HCT116 (cell line): ENCODE results near the gene GFY. TPM values are rescaled to one million over a fixed set of nuclear protein-coding genes. Genes with fewer than 3 reads are reported as not detected.

Source experiments
- ATAC-seq: fragments of 200-7000 bp; cut with Tn5 transposase; 2 replicates; pipeline ENCODE4 v1.9.1; 2020; ENCODE audit warnings: mild to moderate bottlenecking, moderate library complexity
- BruUV-seq: library from RNA; stranded (reverse); fragments of 400-500 nt; replicated peaks from 2 replicates; lab custom pipeline; 2021; lab: Mats Ljungman, UMichigan
- CTCF ChIA-PET: fragments of 300-600 bp; sonication (Branson Sonifier 250); formaldehyde crosslinking; loops from one replicate; lab custom pipeline; 2021; ENCODE audit warnings: antibody characterized with exemption; lab: Charles Lee
- POLR2A ChIA-PET: fragments of 300-600, 350-600 bp; sonication (Branson Sonifier 250); formaldehyde crosslinking; loops from one replicate; lab custom pipeline; 2021; ENCODE audit warnings: antibody characterized with exemption; lab: Charles Lee
- RAD21 ChIA-PET, 2 experiments: fragments of 300-600 bp; sonication (Branson Sonifier 250); formaldehyde crosslinking; loops; one replicate each; lab custom pipeline; 2023; ENCODE audit warnings: low total read pairs in 2 of 2; ENCODE audit not compliant: uncharacterized antibody in 2 of 2, unreplicated experiment in 2 of 2, low non-redundant PET in 1 of 2; lab: Charles Lee
- DNase-seq: peaks from one replicate; pipeline ENCODE4 v3.0.0-alpha.2; 2010; ENCODE audit warnings: low read depth, low spot score
- H2AFZ ChIP-seq: fragments of 200-600 bp; shearing (Covaris generic), sonication (generic); 2 replicates; pipeline ENCODE4 v1.6.1; 2017; ENCODE audit warnings: low read depth, mixed run types, mixed read lengths, antibody characterized with exemption, low read length; ENCODE audit not compliant: poor library complexity, severe bottlenecking
- H3K27ac ChIP-seq: 2 replicates; pipeline ENCODE4 v1.5.1; 2012; ENCODE audit warnings: low read depth, low read length
- H3K27me3 ChIP-seq: fragments of 200-600 bp; sonication (generic); 2 replicates; pipeline ENCODE4 v1.6.1; 2016; ENCODE audit warnings: mixed run types, low read length, mixed read lengths; ENCODE audit not compliant: insufficient read depth
- H3K36me3 ChIP-seq, 2 experiments: fragments of 200-500 bp in 1 of 2; fragments of 200-600 bp in 1 of 2; sonication (Bioruptor generic) in 1 of 2; sonication (generic) in 1 of 2; 2 replicates each; pipeline versions ENCODE4 v1.5.1 to v1.6.1; 2014 to 2016; ENCODE audit warnings: low read length in 2 of 2, inconsistent platforms in 1 of 2, mixed read lengths in 1 of 2, mixed run types in 1 of 2; ENCODE audit not compliant: insufficient read depth in 2 of 2, control insufficient read depth in 1 of 2
- H3K4me1 ChIP-seq, 2 experiments: fragments of 200-600 bp in 1 of 2; sonication (generic) in 1 of 2; 2 replicates each; pipeline versions ENCODE4 v1.5.1 to v1.6.1; 2012 to 2017; ENCODE audit warnings: low read length in 2 of 2, inconsistent platforms in 1 of 2, mild to moderate bottlenecking in 1 of 2, mixed read lengths in 1 of 2, mixed run types in 1 of 2, moderate library complexity in 1 of 2; ENCODE audit not compliant: insufficient read depth in 2 of 2, control insufficient read depth in 1 of 2
- H3K4me2 ChIP-seq: fragments of 200-600 bp; sonication (generic); 2 replicates; pipeline ENCODE4 v1.6.1; 2017; ENCODE audit warnings: mixed run types, low read length, mixed read lengths
- H3K4me3 ChIP-seq, 2 experiments: fragments of 200-600 bp in 1 of 2; sonication (generic) in 1 of 2; replicated peaks in 1 of 2; 2 replicates each; pipeline ENCODE4 v1.5.1; 2011 to 2016; ENCODE audit warnings: low read length in 2 of 2, control low read depth in 1 of 2, low read depth in 1 of 2, mild to moderate bottlenecking in 1 of 2, mixed read lengths in 1 of 2, mixed run types in 1 of 2
- H3K79me2 ChIP-seq: fragments of 200-600 bp; sonication (generic); 2 replicates; pipeline ENCODE4 v1.6.1; 2017; ENCODE audit warnings: mild to moderate bottlenecking, mixed run types, low read length, moderate library complexity, mixed read lengths; ENCODE audit not compliant: insufficient read depth
- H3K9ac ChIP-seq: fragments of 200-600 bp; sonication (generic); 2 replicates; pipeline ENCODE4 v1.6.1; 2016; ENCODE audit warnings: low read length, mixed read lengths
- H3K9me2 ChIP-seq: fragments of 200-600 bp; sonication (generic), shearing (Covaris generic); 2 replicates; pipeline ENCODE4 v1.6.1; 2017; ENCODE audit warnings: mixed run types, mild to moderate bottlenecking, moderate library complexity; ENCODE audit not compliant: insufficient read depth
- H3K9me3 ChIP-seq, 2 experiments: fragments of 200-500 bp in 1 of 2; fragments of 200-600 bp in 1 of 2; sonication (Bioruptor generic) in 1 of 2; sonication (generic) in 1 of 2; 2 replicates each; pipeline ENCODE4 v1.6.1; 2014 to 2017; ENCODE audit warnings: low read length in 2 of 2, mixed read lengths in 2 of 2, inconsistent platforms in 1 of 2, low read depth in 1 of 2, mild to moderate bottlenecking in 1 of 2, mixed run types in 1 of 2, moderate library complexity in 1 of 2; ENCODE audit not compliant: control insufficient read depth in 1 of 2, insufficient read depth in 1 of 2
- H4K20me1 ChIP-seq: fragments of 200-600 bp; sonication (generic), shearing (Covaris generic); 2 replicates; pipeline ENCODE4 v1.6.1; 2017; ENCODE audit warnings: mixed run types, mild to moderate bottlenecking, moderate library complexity; ENCODE audit not compliant: insufficient read depth
- ATF3 ChIP-seq: IDR thresholded peaks from 2 replicates; pipeline ENCODE4 v1.6.1; 2012
- CBX3 ChIP-seq: IDR thresholded peaks from 2 replicates; pipeline ENCODE4 v1.6.1; 2012; ENCODE audit warnings: low read depth
- CEBPB ChIP-seq: IDR thresholded peaks from 2 replicates; pipeline ENCODE4 v1.6.1; 2012; ENCODE audit warnings: low read depth
- CTCF ChIP-seq, 3 experiments: fragments of 200-600 bp in 1 of 3; sonication (generic) in 1 of 3; IDR thresholded peaks in 2 of 3; conservative IDR thresholded peaks in 1 of 3; 2 replicates each; pipeline ENCODE4 v1.5.1; 2012 to 2017; ENCODE audit warnings: low read depth in 2 of 3, low read length in 2 of 3, antibody characterized with exemption in 1 of 3, borderline replicate concordance in 1 of 3, control low read depth in 1 of 3, mild to moderate bottlenecking in 1 of 3, mixed read lengths in 1 of 3, mixed run types in 1 of 3, moderate library complexity in 1 of 3; ENCODE audit not compliant: insufficient read depth in 1 of 3
- EGR1 ChIP-seq: IDR thresholded peaks from 2 replicates; pipeline ENCODE4 v1.6.1; 2012; ENCODE audit warnings: low read depth
- EZH2 ChIP-seq: fragments of 200-600 bp; sonication (generic); IDR thresholded peaks from 2 replicates; pipeline ENCODE4 v1.6.1; 2017; ENCODE audit warnings: antibody characterized with exemption, mixed run types
- EZH2phosphoT487 ChIP-seq: fragments of 200-600 bp; IDR thresholded peaks from 2 replicates; pipeline ENCODE4 v1.6.1; 2018; ENCODE audit warnings: antibody characterized with exemption, borderline replicate concordance
- JUND ChIP-seq: IDR thresholded peaks from 2 replicates; pipeline ENCODE4 v1.6.1; 2012
- MAX ChIP-seq: IDR thresholded peaks from 2 replicates; pipeline ENCODE4 v1.6.1; 2012
- POLR2A ChIP-seq: IDR thresholded peaks from 2 replicates; pipeline ENCODE4 v1.7.0; 2011; ENCODE audit warnings: borderline replicate concordance; ENCODE audit not compliant: insufficient read depth, insufficient read length; ENCODE audit errors: extremely low read depth
- POLR2AphosphoS5 ChIP-seq: IDR thresholded peaks from 2 replicates; pipeline ENCODE4 v1.6.1; 2011; ENCODE audit warnings: mild to moderate bottlenecking, low read depth, low read length, moderate library complexity
- RAD21 ChIP-seq: IDR thresholded peaks from 2 replicates; pipeline ENCODE4 v1.6.1; 2012; ENCODE audit warnings: low read depth, mild to moderate bottlenecking
- SP1 ChIP-seq: IDR thresholded peaks from 2 replicates; pipeline ENCODE4 v1.6.1; 2012; ENCODE audit warnings: low read depth
- SRF ChIP-seq: IDR thresholded peaks from 2 replicates; pipeline ENCODE4 v1.6.1; 2012; ENCODE audit warnings: low read depth
- TCF7L2 ChIP-seq: IDR thresholded peaks from 2 replicates; pipeline ENCODE4 v1.7.0; 2011; ENCODE audit warnings: borderline replicate concordance, inconsistent platforms; ENCODE audit not compliant: insufficient read depth, insufficient read length; ENCODE audit errors: extremely low read depth
- YY1 ChIP-seq: IDR thresholded peaks from 2 replicates; pipeline ENCODE4 v1.6.1; 2011; ENCODE audit warnings: low read length, low read depth, moderate library complexity, mild to moderate bottlenecking; ENCODE audit not compliant: insufficient replicate concordance; ENCODE audit errors: extremely low read depth
- ZBTB33 ChIP-seq: IDR thresholded peaks from 2 replicates; pipeline ENCODE4 v1.6.1; 2011; ENCODE audit warnings: mild to moderate bottlenecking, low read length, moderate library complexity; ENCODE audit not compliant: insufficient replicate concordance; ENCODE audit errors: extremely low read depth
- ZFX ChIP-seq: fragments of 450-650 bp; IDR thresholded peaks from 2 replicates; pipeline ENCODE4 v1.6.1; 2017
- intact Hi-C: fragments of 100-400 bp; cut with micrococcal nuclease; formaldehyde crosslinking; loops from 2 replicates; pipeline ENCODE4 v1.10.0; 2022
- total RNA-seq: library from RNA; stranded (reverse); gene quantifications from one replicate; pipeline ENCODE4 v1.2.1, GENCODE V29; 2021; ENCODE audit not compliant: unreplicated experiment

The GFY gene
- total RNA-seq, 1 experiment from 2014 or later = 2.6 TPM

- Histone ChIP-seq H3K9ac (no peak overlapping the region), H3K27ac (no peak overlapping the region), H3K4me2 (no peak overlapping the region), H2AFZ (no peak overlapping the region), H4K20me1 (no peaks in the 10 kb centered on the region), H3K9me3 (no peaks in the 10 kb centered on the region)
- DNase-seq = no peak
- intact Hi-C loops = no loop called here
- TF ChIP-seq POLR2AphosphoS5 (no peak), JUND (no peak), EGR1 (no peak), CTCF (IDR thresholded peaks at IDR 0.05 in 2 of 3, conservative IDR thresholded peaks at IDR 0.05 in 1 of 3; ENCODE audit: borderline replicate concordance in 1 of 3, insufficient read depth in 1 of 3, low read depth in 2 of 3, low read length in 2 of 3) (no peak), ATF3 (no peak), POLR2A (no peak), RAD21 (no peak), TCF7L2 (no peak), CEBPB (no peak), EZH2 (no peak), ZBTB33 (no peak), YY1 (no peak), EZH2phosphoT487 (no peak), CBX3 (no peak), MAX (no peak), SRF (no peak), ZFX (no peak), SP1 (no peak)
- TF ChIP-seq, all 23 proteins: peak for 0
- CTCF ChIA-PET = no interaction called here
- no TSS peak for BruUV-seq
- POLR2A ChIA-PET = no interaction called here
- peaks cover 8 to 13% of the 10 kb centered on the region in 2 experiments; a peak in 3 of 4 replicates for H3K4me1 ChIP-seq
- no peaks in the 10 kb centered on the region for H3K36me3 ChIP-seq
- no peaks in the 10 kb centered on the region for H3K9me2 ChIP-seq
- no peak overlapping the region for H3K4me3 ChIP-seq
- no peaks in the 10 kb centered on the region for H3K79me2 ChIP-seq
- ATAC-seq = no peak
- RAD21 ChIA-PET = no interaction called here
- H3K27me3 ChIP-seq = no peaks in the 10 kb centered on the region
Observed at GRCh38 chr19:49465371-49465770, 40.2 kb downstream of the GFY start.
